Astrocyte (in vitro differentiated cells and primary cell): ENCODE measurements around the gene MTUS2. TPM values are rescaled to one million over a fixed set of nuclear protein-coding genes. Genes with fewer than 3 reads are reported as not detected.

Experiments used
- DNase-seq: peaks from one replicate; pipeline ENCODE4 v3.0.0-alpha.2; 2010; ENCODE audit warnings: low read depth
- FAIRE-seq: peaks from 2 replicates; lab custom pipeline; 2011; peaks lifted over from hg19 to GRCh38; lab: Jason Lieb, UNC
- H2AFZ ChIP-seq: 2 replicates; pipeline ENCODE4 v1.6.0; 2012; ENCODE audit warnings: low read depth, low read length, inconsistent platforms
- H3K27ac ChIP-seq: 2 replicates; pipeline ENCODE4 v1.5.1; 2011; ENCODE audit warnings: low read depth, low read length, inconsistent platforms
- H3K27me3 ChIP-seq: 2 replicates; pipeline ENCODE4 v1.6.0; 2011; ENCODE audit warnings: low read length, inconsistent platforms; ENCODE audit not compliant: insufficient read depth
- H3K36me3 ChIP-seq: 2 replicates; pipeline ENCODE4 v1.5.1; 2011; ENCODE audit warnings: low read length, inconsistent platforms; ENCODE audit not compliant: insufficient read depth
- H3K4me1 ChIP-seq: 2 replicates; pipeline ENCODE4 v1.5.1; 2011; ENCODE audit warnings: low read length, inconsistent platforms; ENCODE audit not compliant: insufficient read depth
- H3K4me2 ChIP-seq: 2 replicates; pipeline ENCODE4 v1.6.0; 2012; ENCODE audit warnings: low read length, inconsistent platforms
- H3K4me3 ChIP-seq: 2 replicates; pipeline ENCODE4 v1.5.1; 2011; ENCODE audit warnings: low read depth, mild to moderate bottlenecking, low read length, inconsistent platforms; ENCODE audit not compliant: insufficient read depth
- H3K79me2 ChIP-seq: 2 replicates; pipeline ENCODE4 v1.6.0; 2012; ENCODE audit warnings: mild to moderate bottlenecking, low read length, inconsistent platforms; ENCODE audit not compliant: insufficient read depth
- H3K9ac ChIP-seq: 2 replicates; pipeline ENCODE4 v1.6.0; 2012; ENCODE audit warnings: mild to moderate bottlenecking, low read length, inconsistent platforms
- H3K9me3 ChIP-seq: 2 replicates; pipeline ENCODE4 v1.5.1; 2012; ENCODE audit warnings: low read depth, mild to moderate bottlenecking, low read length, inconsistent platforms; ENCODE audit not compliant: insufficient read depth
- H4K20me1 ChIP-seq: 2 replicates; pipeline ENCODE4 v1.6.0; 2012; ENCODE audit warnings: low read length, inconsistent platforms; ENCODE audit not compliant: insufficient read depth
- H3K27ac Mint-ChIP-seq: one replicate; pipeline ENCODE4 v1.8.0; 2021; ENCODE audit warnings: mild to moderate bottlenecking, mixed read lengths; ENCODE audit not compliant: unreplicated experiment
- H3K27me3 Mint-ChIP-seq: one replicate; pipeline ENCODE4 v1.8.0; 2021; ENCODE audit warnings: low read depth, mixed read lengths; ENCODE audit not compliant: unreplicated experiment
- H3K36me3 Mint-ChIP-seq: one replicate; pipeline ENCODE4 v1.8.0; 2021; ENCODE audit warnings: low read depth, mixed read lengths; ENCODE audit not compliant: unreplicated experiment
- H3K4me1 Mint-ChIP-seq: one replicate; pipeline ENCODE4 v1.8.0; 2021; ENCODE audit warnings: low read depth, mixed read lengths; ENCODE audit not compliant: unreplicated experiment
- H3K4me3 Mint-ChIP-seq: one replicate; pipeline ENCODE4 v1.8.0; 2021; ENCODE audit warnings: mild to moderate bottlenecking, moderate library complexity, mixed read lengths; ENCODE audit not compliant: unreplicated experiment
- H3K9me3 Mint-ChIP-seq: one replicate; pipeline ENCODE4 v1.8.0; 2021; ENCODE audit warnings: mild to moderate bottlenecking, mixed read lengths; ENCODE audit not compliant: unreplicated experiment
- CTCF ChIP-seq: IDR thresholded peaks from 2 replicates; pipeline ENCODE4 v1.5.1; 2011; ENCODE audit warnings: low read depth, mild to moderate bottlenecking, inconsistent platforms, low read length, moderate library complexity; ENCODE audit not compliant: insufficient read depth
- EZH2 ChIP-seq: IDR thresholded peaks from 2 replicates; pipeline ENCODE4 v1.6.1; 2012; ENCODE audit warnings: mild to moderate bottlenecking, low read length, inconsistent platforms; ENCODE audit not compliant: insufficient read depth
- total RNA-seq: library from RNA; stranded (reverse); gene quantifications from 2 replicates; pipeline ENCODE4 v1.2.1, GENCODE V29; 2021

Gene MTUS2
- total RNA-seq, 1 donor from 2014 or later: 0.50 TPM

- H3K36me3 Mint-ChIP-seq: no peaks in the 10 kb centered on the region
Measured at GRCh38 chr13:29266261-29266660, 446.1 kb downstream of the MTUS2 start.

DNA sequence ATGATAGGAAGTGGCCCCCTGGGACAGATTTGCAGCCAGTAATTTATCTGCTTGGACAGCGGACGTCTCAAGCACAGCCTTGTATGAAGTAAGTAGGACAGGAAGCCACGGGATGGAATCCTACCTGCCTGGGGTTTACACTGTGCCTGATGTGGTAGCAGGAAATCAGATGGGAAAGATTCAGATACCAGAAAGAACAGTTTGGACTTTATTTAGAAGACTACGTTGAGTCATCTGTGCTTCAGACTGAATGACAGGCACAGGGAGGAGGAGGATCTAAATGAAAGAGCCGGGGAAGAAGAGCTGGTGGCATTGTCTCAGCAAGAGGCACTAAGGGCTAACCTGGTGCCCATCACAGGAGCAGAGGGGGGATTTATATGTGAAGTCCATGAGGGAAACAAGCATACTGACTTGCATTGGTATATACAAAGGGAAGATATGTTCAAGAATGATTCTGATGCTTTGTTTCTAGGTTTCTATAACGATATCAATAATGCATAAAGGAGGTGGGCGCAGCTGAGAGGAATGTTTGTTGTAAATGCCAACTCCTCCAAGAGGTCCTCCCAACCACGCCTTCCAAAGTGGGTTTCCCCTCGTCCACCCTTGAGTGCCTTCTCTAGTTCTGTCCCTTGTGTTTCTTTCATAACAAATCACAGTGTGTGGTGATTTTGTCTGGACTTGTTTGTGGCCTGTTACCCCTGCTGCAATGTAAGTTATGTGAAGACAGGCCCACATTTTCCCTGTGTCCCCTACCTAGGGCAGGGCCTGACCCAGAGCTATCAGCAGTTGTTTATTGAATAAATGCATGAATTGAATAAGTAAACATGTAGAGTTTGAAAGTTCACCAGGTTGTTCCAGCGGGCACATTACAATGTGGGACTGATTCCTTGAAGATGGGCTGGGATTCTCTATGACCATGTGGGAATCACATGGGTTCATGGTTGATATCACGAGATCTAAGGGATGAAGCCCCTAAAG lies 446.9 kb downstream of the MTUS2 start:
- no peak for DNase-seq

More at GRCh38 chr13:29266261-29266660, 446.1 kb downstream of the MTUS2 start:
- no peak overlapping the region for H3K4me3 ChIP-seq
- no peak for DNase-seq
- H3K27me3 ChIP-seq: no peaks in the 10 kb centered on the region
- Mint-ChIP-seq H3K4me3 (no peak overlapping the region), H3K27me3 (peaks cover 9% of the 10 kb centered on the region), H3K9me3 (peaks cover 12% of the 10 kb centered on the region), H3K27ac (no peak overlapping the region), H3K4me1 (peaks cover 2% of the 10 kb centered on the region)
- H2AFZ ChIP-seq: no peak overlapping the region
- TF ChIP-seq EZH2: no peak
- TF ChIP-seq CTCF: no peak
- H3K9me3 ChIP-seq: peaks cover 3% of the 10 kb centered on the region
- H3K36me3 ChIP-seq: no peaks in the 10 kb centered on the region
- H3K4me1 ChIP-seq: no peaks in the 10 kb centered on the region
- no peak overlapping the region for H3K4me2 ChIP-seq
- no peak for FAIRE-seq
- no peaks in the 10 kb centered on the region for H3K79me2 ChIP-seq
- H3K9ac ChIP-seq: no peak overlapping the region
- H4K20me1 ChIP-seq: no peaks in the 10 kb centered on the region
- no peak overlapping the region for H3K27ac ChIP-seq

More for the DNA sequence above, 446.9 kb downstream of the MTUS2 start:
- Mint-ChIP-seq H3K36me3 (no peaks in the 10 kb centered on the region), H3K27me3 (peaks cover 9% of the 10 kb centered on the region), H3K27ac (no peak overlapping the region), H3K9me3 (peaks cover 12% of the 10 kb centered on the region), H3K4me1 (peaks cover 2% of the 10 kb centered on the region), H3K4me3 (no peak overlapping the region)
- Histone ChIP-seq H3K27ac (no peak overlapping the region), H3K9me3 (peaks cover 3% of the 10 kb centered on the region), H3K27me3 (peaks cover 2% of the 10 kb centered on the region), H3K36me3 (no peaks in the 10 kb centered on the region), H3K4me3 (no peak overlapping the region), H3K79me2 (no peaks in the 10 kb centered on the region), H3K4me2 (no peak overlapping the region), H3K9ac (no peak overlapping the region), H4K20me1 (no peaks in the 10 kb centered on the region), H3K4me1 (no peaks in the 10 kb centered on the region), H2AFZ (no peak overlapping the region)
- FAIRE-seq: no peak
- TF ChIP-seq CTCF (no peak), EZH2 (no peak)
